GM12801 (cell line): ENCODE measurements around the gene G6PC3.

Source experiments
- CTCF ChIP-seq: IDR thresholded peaks from one replicate; pipeline ENCODE4 v1.5.1; 2011; ENCODE audit warnings: control low read depth; ENCODE audit not compliant: insufficient read length; ENCODE audit errors: extremely low read depth

The G6PC3 gene

GRCh38 chr17:44033861-44034408 lies 36.6 kb upstream of the G6PC3 start:
- no peak for TF ChIP-seq CTCF

- TF ChIP-seq CTCF, result no peak
Measured at GRCh38 chr17:44037471-44037870, 33.1 kb upstream of the G6PC3 start.

- no peak for TF ChIP-seq CTCF
Measured at GRCh38 chr17:44038604-44039011, 31.9 kb upstream of the G6PC3 start.

GRCh38 chr17:44039829-44040635 lies 30.5 kb upstream of the G6PC3 start:
- no peak for TF ChIP-seq CTCF

GRCh38 chr17:44043272-44043696 lies 27.3 kb upstream of the G6PC3 start:
- TF ChIP-seq CTCF, result no peak

GRCh38 chr17:44044071-44044470 lies 26.5 kb upstream of the G6PC3 start:
- no peak for TF ChIP-seq CTCF

- TF ChIP-seq CTCF, result no peak
Measured at GRCh38 chr17:44045486-44045885, 25.0 kb upstream of the G6PC3 start.
